HepG2 (cell line): Measurements from ENCODE around the gene C16orf95. TPM values are rescaled to one million over a fixed set of nuclear protein-coding genes. Genes with fewer than 3 reads are reported as not detected.

Source experiments
- ATAC-seq: fragments of 200-7000 bp; cut with Tn5 transposase; 3 replicates; pipeline ENCODE4 v1.9.1; 2020; ENCODE audit warnings: mild to moderate bottlenecking, moderate library complexity
- BruUV-seq: library from RNA; stranded (reverse); fragments of 400-500 nt; replicated peaks from 2 replicates; lab custom pipeline; 2021; lab: Mats Ljungman, UMichigan
- CTCF ChIA-PET: fragments of 300-600 bp; formaldehyde crosslinking; extraction: SDS; loops from one replicate; lab custom pipeline; 2021; ENCODE audit warnings: low total read pairs, inconsistent platforms, low intra/inter-chr PET ratio; lab: Yijun Ruan, JAX
- POLR2A ChIA-PET: fragments of 350-600 bp; sonication (Branson Sonifier 250); formaldehyde crosslinking; loops from one replicate; lab custom pipeline; 2020; ENCODE audit warnings: antibody characterized with exemption, inconsistent platforms; lab: Yijun Ruan, JAX
- DNase-seq: peaks from one replicate; pipeline ENCODE4 v3.0.0-alpha.2; 2015; ENCODE audit warnings: low spot score
- FAIRE-seq: peaks from 3 replicates; lab custom pipeline; 2011; peaks lifted over from hg19 to GRCh38; lab: Jason Lieb, UNC
- H2AFZ ChIP-seq: one replicate; pipeline ENCODE4 v1.6.1; 2011; ENCODE audit warnings: low read length, inconsistent platforms
- H3K27ac ChIP-seq: fragments of 300-600 bp; 3 replicates; pipeline ENCODE4 v1.8.0; 2011; ENCODE audit warnings: mixed run types, mild to moderate bottlenecking, mixed read lengths, low read length, inconsistent platforms; ENCODE audit not compliant: insufficient read depth; ENCODE audit errors: extremely low read length
- H3K27me3 ChIP-seq, 2 experiments: fragments of 200-600 bp in 1 of 2; 2 replicates in 1 of 2; 3 replicates in 1 of 2; pipeline versions ENCODE4 v1.6.0 to v1.8.0; 2011; ENCODE audit warnings: low read length in 2 of 2, mild to moderate bottlenecking in 2 of 2, moderate library complexity in 2 of 2, inconsistent platforms in 1 of 2; ENCODE audit not compliant: insufficient read depth in 2 of 2, control insufficient read depth in 1 of 2
- H3K36me3 ChIP-seq, 2 experiments: fragments of 200-600 bp in 1 of 2; replicated peaks in 1 of 2; 2 replicates in 1 of 2; 3 replicates in 1 of 2; pipeline versions ENCODE4 v1.5.1 to v1.8.0; 2011; ENCODE audit warnings: low read length in 2 of 2, inconsistent platforms in 1 of 2; ENCODE audit not compliant: insufficient read depth in 2 of 2, control insufficient read depth in 1 of 2
- H3K4me1 ChIP-seq: 2 replicates; pipeline ENCODE4 v1.5.1; 2012; ENCODE audit warnings: low read length, inconsistent platforms; ENCODE audit not compliant: insufficient read depth
- H3K4me2 ChIP-seq: 2 replicates; pipeline ENCODE4 v1.6.0; 2011; ENCODE audit warnings: low read depth, low read length, inconsistent platforms
- H3K4me3 ChIP-seq, 3 experiments: fragments of 200-600 bp in 1 of 3; sonication (generic), shearing (Covaris generic) in 1 of 3; replicated peaks in 1 of 3; 2 replicates each; pipeline ENCODE4 v1.5.1; 2011 to 2016; ENCODE audit warnings: low read length in 3 of 3, inconsistent platforms in 2 of 3, low read depth in 2 of 3, mild to moderate bottlenecking in 2 of 3, control low read depth in 1 of 3, mixed read lengths in 1 of 3; ENCODE audit not compliant: insufficient read depth in 1 of 3
- H3K79me2 ChIP-seq: one replicate; pipeline ENCODE4 v1.6.1; 2011; ENCODE audit warnings: low read length, inconsistent platforms; ENCODE audit not compliant: insufficient read depth
- H3K9ac ChIP-seq: 2 replicates; pipeline ENCODE4 v1.6.0; 2011; ENCODE audit warnings: mild to moderate bottlenecking, low read depth, low read length, inconsistent platforms; ENCODE audit not compliant: insufficient read depth
- H3K9me3 ChIP-seq: 2 replicates; pipeline ENCODE4 v1.5.1; 2012; ENCODE audit warnings: mild to moderate bottlenecking, low read length
- H4K20me1 ChIP-seq: 2 replicates; pipeline ENCODE4 v1.6.0; 2011; ENCODE audit warnings: inconsistent platforms, mild to moderate bottlenecking, low read length, moderate library complexity; ENCODE audit not compliant: insufficient read depth
- AGO2 ChIP-seq: fragments of 200-400 bp; formaldehyde crosslinking; optimal IDR thresholded peaks from 2 replicates; pipeline ENCODE3; 2017; ENCODE audit warnings: mild to moderate bottlenecking, low read depth, low read length, moderate library complexity
- FOXA3 ChIP-seq: IDR thresholded peaks from 2 replicates; pipeline ENCODE4 v1.6.1; 2016; ENCODE audit warnings: missing genetic modification reagents, missing compliant biosample characterization
- MYC ChIP-seq: sonication (generic); formaldehyde crosslinking; IDR thresholded peaks from 2 replicates; pipeline ENCODE4 v1.9.0; 2021; ENCODE audit warnings: missing genetic modification reagents, borderline replicate concordance
- RBM22 ChIP-seq: fragments of 200-400 bp; formaldehyde crosslinking; optimal IDR thresholded peaks from 2 replicates; pipeline ENCODE3; 2017; ENCODE audit warnings: mild to moderate bottlenecking, low read length, moderate library complexity
- RXRA ChIP-seq: sonication (generic); formaldehyde crosslinking; IDR thresholded peaks from 2 replicates; pipeline ENCODE4 v1.5.1; 2020; ENCODE audit warnings: missing genetic modification reagents
- ZFP36L1 ChIP-seq: sonication (generic); formaldehyde crosslinking; IDR thresholded peaks from 2 replicates; pipeline ENCODE4 v1.8.0; 2022; ENCODE audit warnings: mild to moderate bottlenecking, missing genetic modification reagents, moderate library complexity
- WGBS: methylation state at CpG from one replicate; pipeline ENCODE4 v1.1.6; 2017; ENCODE audit warnings: low lambda C conversion rate; 5-methylcytosine and 5-hydroxymethylcytosine counted together
- in situ Hi-C: cut with HindIII; loops from 2 replicates; pipeline ENCODE4 v1.10.0; 2017; ENCODE audit warnings: low pct_unique_long_range_greater_than_20kb; ENCODE audit not compliant: extremely low pct_ligation_motif_present
- intact Hi-C: fragments of 100-400 bp; cut with micrococcal nuclease; formaldehyde crosslinking; loops from one replicate; pipeline ENCODE4 v1.10.0; 2022; ENCODE audit not compliant: unreplicated experiment
- polyA plus RNA-seq, 8 experiments: library from polyadenylated mRNA; depleted of rRNA in 3 of 8; stranded (reverse) in 7 of 8; unstranded in 1 of 8; fragments of >200 nt; fragmentation: Illumina TruSeq in 4 of 8; extraction: Trizol in 4 of 8; gene quantifications; 2 replicates each; pipeline versions ENCODE4 v1.2.1 to v1.2.3, GENCODE V29; 2011 to 2016; ENCODE audit warnings: low read depth in 4 of 8, missing spikeins in 1 of 8, mixed read lengths in 1 of 8; ENCODE audit not compliant: insufficient read depth in 1 of 8
- total RNA-seq, 5 experiments: library from RNA; depleted of rRNA; stranded (reverse); fragments of >200 nt; fragmentation: Illumina TruSeq; extraction: Trizol; gene quantifications; 2 replicates each; pipeline ENCODE4 v1.2.3, GENCODE V29; 2016; ENCODE audit warnings: low read depth in 1 of 5

Gene C16orf95
- total and polyA plus RNA-seq, 2 of the 13 experiments (the other 11 are each of a cell fraction or from before 2014, with no cell fraction given): 2.8 to 8.6 TPM

DNA sequence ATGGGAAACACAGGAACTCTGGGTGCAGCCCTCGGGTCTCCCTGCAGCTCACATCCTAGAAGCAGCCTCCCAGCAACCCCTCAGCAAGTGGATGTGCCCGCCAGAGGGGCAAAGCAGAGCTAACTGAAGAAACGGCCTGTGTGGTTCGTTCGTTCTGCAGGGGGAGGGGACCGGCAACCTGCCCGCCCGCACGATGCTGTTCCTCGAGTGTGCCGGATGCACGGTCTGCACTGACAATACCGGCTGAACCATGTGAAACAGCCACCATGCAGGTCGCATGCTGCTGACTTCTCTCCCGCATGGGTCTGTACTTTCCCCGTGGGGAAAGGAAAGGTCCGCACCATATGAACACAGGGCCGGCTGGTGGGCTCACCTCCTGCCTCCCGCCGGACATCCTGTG, 25.3 kb upstream of the C16orf95 start:
- Histone ChIP-seq H3K79me2 (peaks cover 78% of the 10 kb centered on the region), H3K9ac (no peak overlapping the region), H3K27ac (no peak overlapping the region), H3K9me3 (no peaks in the 10 kb centered on the region), H4K20me1 (peaks cover 86% of the 10 kb centered on the region), H3K4me2 (no peak overlapping the region), H3K4me3 (no peak overlapping the region), H3K4me1 (no peaks in the 10 kb centered on the region), H3K27me3 (no peaks in the 10 kb centered on the region), H2AFZ (no peak overlapping the region)
- ChIA-PET CTCF (no interaction called here), POLR2A (interaction anchor here (1.2 to 1.6 kb wide), 3 partner anchors 14 to 46 kb away, joined by 4 to 6 read pairs (median 5); no protein-coding TSS in a partner anchor)
- no peak for ATAC-seq
- no peak for DNase-seq
- no TSS peak for BruUV-seq
- in situ Hi-C loops (no loop called here), intact Hi-C loops (no loop called here)
- 97% methylated on average over 20 of the region's 20 CpGs for WGBS
- TF ChIP-seq MYC (CRISPR knock-in tag): 0 out of 2 replicates have a peak, but pooled peaks have one; percentile 25
- 0 out of 2 replicates have a peak, but pooled peaks have one; percentile 10 for TF ChIP-seq RXRA (CRISPR knock-in tag)
- peak; percentile 88 for TF ChIP-seq AGO2
- TF ChIP-seq ZFP36L1 (CRISPR knock-in tag): no peak
- TF ChIP-seq, all 625 proteins: peak for 3
- no peak for FAIRE-seq
- peaks cover 66 to 89% of the 10 kb centered on the region in 2 experiments for H3K36me3 ChIP-seq

DNA sequence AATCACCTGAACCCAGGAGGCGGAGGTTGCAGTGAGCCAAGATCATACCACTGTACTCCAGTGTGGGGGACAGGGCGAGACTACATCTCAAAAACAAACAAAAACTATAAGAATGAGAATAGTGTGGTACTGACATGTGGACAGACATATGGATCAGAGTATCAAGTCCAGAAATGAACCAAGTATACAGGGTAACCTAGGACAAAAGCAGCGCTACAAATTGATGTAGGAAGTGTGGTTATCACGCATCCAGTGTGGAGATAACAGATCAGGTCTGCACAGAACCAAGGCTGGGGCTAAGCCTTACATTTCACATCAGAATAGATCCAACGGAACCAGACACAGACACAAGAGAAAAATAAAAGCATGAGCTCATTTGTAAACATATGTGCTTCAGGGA, 23.0 kb upstream of the C16orf95 start:
- TF ChIP-seq RBM22 (peak; percentile 64), FOXA3 (CRISPR knock-in tag) (no peak)
- TF ChIP-seq, all 625 proteins: peak for 1
- intact Hi-C loops (no loop called here), in situ Hi-C loops (no loop called here)
- 99% methylated on average over 5 of the region's 5 CpGs for WGBS
- ChIA-PET CTCF (no interaction called here), POLR2A (interaction anchor here (1.2 kb wide), 1 partner anchor 48 kb away, joined by 3 read pairs; no protein-coding TSS in a partner anchor)
- H3K4me1 ChIP-seq: no peaks in the 10 kb centered on the region
- no peak overlapping the region for H3K9ac ChIP-seq
- H3K4me3 ChIP-seq: no peak overlapping the region
- H4K20me1 ChIP-seq: peaks cover 86% of the 10 kb centered on the region
- BruUV-seq: no TSS peak
- H3K79me2 ChIP-seq: peaks cover 67% of the 10 kb centered on the region
- FAIRE-seq: peak; percentile 55
- ATAC-seq: no peak
- no peaks in the 10 kb centered on the region for H3K9me3 ChIP-seq
- peaks cover 66 to 90% of the 10 kb centered on the region in 2 experiments for H3K36me3 ChIP-seq
- no peak for DNase-seq
- no peak overlapping the region for H2AFZ ChIP-seq
- no peak overlapping the region for H3K27ac ChIP-seq
- no peak overlapping the region for H3K4me2 ChIP-seq
- H3K27me3 ChIP-seq: no peaks in the 10 kb centered on the region
